Ishikawa (cell line): ENCODE data around the gene PALLD.

Source experiments
- CREB1 ChIP-seq: IDR thresholded peaks from 2 replicates; pipeline ENCODE4 v1.6.1; 2012; ENCODE audit warnings: low read depth
- EGR1 ChIP-seq: IDR thresholded peaks from 2 replicates; pipeline ENCODE4 v1.6.1; 2012
- FOXM1 ChIP-seq: IDR thresholded peaks from 2 replicates; pipeline ENCODE4 v1.6.1; 2012; ENCODE audit warnings: low read depth, borderline replicate concordance
- TAF1 ChIP-seq: IDR thresholded peaks from 2 replicates; pipeline ENCODE4 v1.6.1; 2012; ENCODE audit warnings: low read depth, mild to moderate bottlenecking
- TCF12 ChIP-seq: IDR thresholded peaks from 2 replicates; pipeline ENCODE4 v1.6.1; 2012; ENCODE audit warnings: low read depth
- TEAD4 ChIP-seq: IDR thresholded peaks from 2 replicates; pipeline ENCODE4 v1.6.1; 2012

DNA sequence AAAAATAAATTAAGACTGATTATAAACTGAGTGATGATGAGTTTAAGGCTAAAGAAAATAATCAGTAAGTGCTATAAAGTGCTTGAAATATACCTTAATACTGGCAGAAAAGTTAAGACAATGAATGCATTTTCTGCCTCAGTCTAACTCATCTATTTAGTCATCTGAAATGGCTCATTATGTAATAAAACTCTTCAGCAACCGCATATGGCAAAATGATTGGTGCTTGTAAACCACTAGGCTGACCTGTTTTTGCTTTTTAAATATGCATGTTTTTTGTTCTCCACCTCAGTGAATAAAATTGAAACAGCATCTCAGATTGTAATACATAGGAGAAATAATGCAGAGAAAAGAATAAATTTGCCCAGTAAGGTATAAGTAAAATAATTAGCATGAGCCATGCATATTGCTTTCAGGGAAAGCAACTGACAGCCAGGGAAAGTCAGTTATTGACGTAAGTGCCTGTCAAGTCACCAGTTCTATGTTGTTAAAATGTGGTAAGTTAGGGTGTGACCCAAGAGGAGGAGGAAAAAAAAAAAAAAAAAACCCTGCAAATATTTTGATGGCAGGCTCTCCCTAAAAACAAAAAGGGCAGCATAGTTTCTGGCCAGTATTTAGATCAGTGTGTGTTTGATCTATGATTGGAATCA is 167.5 kb downstream of the PALLD start:
- TF ChIP-seq TAF1 (no peak), TEAD4 (no peak), TCF12 (no peak), FOXM1 (no peak), CREB1 (no peak), EGR1 (no peak)
